A673 (cell line): ENCODE measurements around the gene RBM39. TPM values are rescaled to one million over a fixed set of nuclear protein-coding genes. Genes with fewer than 3 reads are reported as not detected.
A peak's percentile ranks its signal among the peaks of the same experiment; 100 is the strongest.

Experiments
- BruUV-seq: library from RNA; stranded (reverse); fragments of 400-500 nt; replicated peaks from 2 replicates; lab custom pipeline; 2021; lab: Mats Ljungman, UMichigan
- CTCF ChIA-PET: fragments of 300-600 bp; sonication (Branson Sonifier 250); formaldehyde crosslinking; loops from one replicate; lab custom pipeline; 2022; ENCODE audit warnings: antibody characterized with exemption; lab: Charles Lee
- POLR2A ChIA-PET: fragments of 300-600 bp; sonication (Branson Sonifier 250); formaldehyde crosslinking; loops from one replicate; lab custom pipeline; 2022; ENCODE audit warnings: antibody characterized with exemption; ENCODE audit not compliant: low non-redundant PET; lab: Charles Lee
- DNase-seq: peaks from one replicate; pipeline ENCODE4 v3.0.0-alpha.2; 2015; ENCODE audit warnings: low spot score
- H3K27ac ChIP-seq: fragments of 200-600 bp; sonication (generic); 2 replicates; pipeline ENCODE4 v1.5.1; 2016; ENCODE audit warnings: mixed run types, low read depth, mild to moderate bottlenecking, mixed read lengths, antibody characterized with exemption, low read length; ENCODE audit not compliant: poor library complexity, severe bottlenecking
- H3K27me3 ChIP-seq: fragments of 200-600 bp; sonication (generic); replicated peaks from 2 replicates; pipeline ENCODE4 v1.6.1; 2017; ENCODE audit warnings: mixed run types, low read depth, mild to moderate bottlenecking, mixed read lengths, antibody characterized with exemption, low read length; ENCODE audit not compliant: insufficient read depth, poor library complexity
- H3K36me3 ChIP-seq: fragments of 200-600 bp; sonication (generic); 2 replicates; pipeline ENCODE4 v1.6.1; 2016; ENCODE audit warnings: mixed run types, mild to moderate bottlenecking, mixed read lengths, antibody characterized with exemption, low read length; ENCODE audit not compliant: insufficient read depth, poor library complexity, severe bottlenecking
- H3K4me1 ChIP-seq: fragments of 200-600 bp; sonication (generic); 2 replicates; pipeline ENCODE4 v1.6.1; 2017; ENCODE audit warnings: mixed run types, mild to moderate bottlenecking, mixed read lengths, antibody characterized with exemption, low read length; ENCODE audit not compliant: insufficient read depth, poor library complexity, severe bottlenecking
- H3K4me3 ChIP-seq: fragments of 200-600 bp; sonication (generic); 2 replicates; pipeline ENCODE4 v1.5.1; 2016; ENCODE audit warnings: low read depth, mixed run types, mild to moderate bottlenecking, mixed read lengths, low read length; ENCODE audit not compliant: poor library complexity, severe bottlenecking
- H3K9me3 ChIP-seq: fragments of 200-600 bp; sonication (generic); 2 replicates; pipeline ENCODE4 v1.6.1; 2016; ENCODE audit warnings: mixed run types, low read depth, mild to moderate bottlenecking, mixed read lengths, antibody characterized with exemption, low read length; ENCODE audit not compliant: poor library complexity, severe bottlenecking
- EZH2 ChIP-seq: fragments of 200-600 bp; sonication (generic); IDR thresholded peaks from 2 replicates; pipeline ENCODE4 v1.6.1; 2017; ENCODE audit warnings: borderline replicate concordance, low read depth, mild to moderate bottlenecking, mixed read lengths, antibody characterized with exemption, low read length; ENCODE audit not compliant: poor library complexity, severe bottlenecking
- intact Hi-C: fragments of 100-400 bp; cut with micrococcal nuclease; formaldehyde crosslinking; loops from one replicate; pipeline ENCODE4 v1.10.0; 2022; ENCODE audit not compliant: unreplicated experiment
- total RNA-seq: library from RNA; stranded (reverse); gene quantifications from 2 replicates; pipeline ENCODE4 v1.2.3, GENCODE V29; 2021
- TF ChIP-seq, protein P1 (sequence below): fragments of 300-800, 200-600 bp; sonication (generic); conservative IDR thresholded peaks from 2 replicates; pipeline ENCODE4 v1.5.1; 2017; ENCODE audit warnings: low read depth, mild to moderate bottlenecking, antibody characterized with exemption, low read length, moderate library complexity, mixed read lengths

RBM39 gene
- total RNA-seq, 1 experiment from 2014 or later = 329 TPM

DNA sequence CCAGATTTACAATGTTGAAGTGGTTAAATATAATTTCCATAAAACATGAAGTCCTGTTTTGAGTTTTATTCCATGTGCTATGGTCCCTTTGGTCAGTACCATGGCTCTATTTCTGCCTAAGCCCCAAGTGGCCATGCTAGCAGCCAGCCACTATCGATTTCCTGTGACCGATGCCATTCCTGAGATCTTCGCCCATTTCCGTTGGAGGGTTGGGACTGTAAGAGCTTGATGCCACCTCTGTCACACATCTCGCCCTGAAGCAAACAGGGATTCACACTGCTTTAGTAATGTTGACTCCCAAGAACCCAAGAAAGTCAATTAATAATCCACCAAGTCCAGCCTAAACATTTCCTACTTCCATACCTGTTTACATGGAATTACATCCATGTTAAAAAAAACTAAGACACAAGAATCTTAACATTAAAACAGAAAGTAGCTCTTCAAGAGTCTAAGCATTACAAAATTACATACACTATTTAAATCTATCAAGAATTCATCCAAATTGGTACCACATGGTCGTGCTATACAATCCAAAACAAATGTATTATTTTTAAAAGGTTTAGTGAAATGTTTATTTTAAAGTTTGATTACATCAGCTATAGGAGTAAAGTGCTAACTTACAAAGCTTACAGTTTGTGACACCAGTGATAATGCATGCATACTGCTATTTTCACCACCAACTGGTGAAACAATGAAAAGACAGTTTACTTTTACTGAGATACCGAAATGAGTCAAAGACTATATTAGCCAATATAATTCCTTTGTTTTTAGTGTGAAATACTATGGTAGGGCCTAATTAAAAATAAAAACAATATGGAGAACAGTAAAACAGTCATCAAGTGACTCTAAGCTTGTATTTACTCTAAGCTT, 2.5 kb downstream of the RBM39 start:
- ChIA-PET CTCF (interaction anchor here (0.6 to 1.4 kb wide), 2 partner anchors 60 to 145 kb away, joined by 3 to 5 read pairs; no protein-coding TSS in a partner anchor), POLR2A (interaction anchor here (0.7 to 1.0 kb wide), 3 partner anchors 9 to 39 kb away, joined by 3 read pairs; no protein-coding TSS in a partner anchor)
- BruUV-seq = no TSS peak
- no peak overlapping the region for H3K27ac ChIP-seq
- intact Hi-C loops = loop anchor here (5.0 kb wide), 1 partner anchor 37 kb away; no protein-coding TSS in a partner anchor
- peaks cover 29% of the 10 kb centered on the region for H3K4me1 ChIP-seq
- no peak for TF ChIP-seq EZH2
- TF ChIP-seq, protein P1, sequence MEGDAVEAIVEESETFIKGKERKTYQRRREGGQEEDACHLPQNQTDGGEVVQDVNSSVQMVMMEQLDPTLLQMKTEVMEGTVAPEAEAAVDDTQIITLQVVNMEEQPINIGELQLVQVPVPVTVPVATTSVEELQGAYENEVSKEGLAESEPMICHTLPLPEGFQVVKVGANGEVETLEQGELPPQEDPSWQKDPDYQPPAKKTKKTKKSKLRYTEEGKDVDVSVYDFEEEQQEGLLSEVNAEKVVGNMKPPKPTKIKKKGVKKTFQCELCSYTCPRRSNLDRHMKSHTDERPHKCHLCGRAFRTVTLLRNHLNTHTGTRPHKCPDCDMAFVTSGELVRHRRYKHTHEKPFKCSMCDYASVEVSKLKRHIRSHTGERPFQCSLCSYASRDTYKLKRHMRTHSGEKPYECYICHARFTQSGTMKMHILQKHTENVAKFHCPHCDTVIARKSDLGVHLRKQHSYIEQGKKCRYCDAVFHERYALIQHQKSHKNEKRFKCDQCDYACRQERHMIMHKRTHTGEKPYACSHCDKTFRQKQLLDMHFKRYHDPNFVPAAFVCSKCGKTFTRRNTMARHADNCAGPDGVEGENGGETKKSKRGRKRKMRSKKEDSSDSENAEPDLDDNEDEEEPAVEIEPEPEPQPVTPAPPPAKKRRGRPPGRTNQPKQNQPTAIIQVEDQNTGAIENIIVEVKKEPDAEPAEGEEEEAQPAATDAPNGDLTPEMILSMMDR = peak; percentile 48
- peaks cover 63% of the 10 kb centered on the region for H3K36me3 ChIP-seq
- no peaks in the 10 kb centered on the region for H3K9me3 ChIP-seq
- H3K27me3 ChIP-seq = no peaks in the 10 kb centered on the region
- peak; percentile 64 for DNase-seq
- peak overlapping the region; percentile 69 for H3K4me3 ChIP-seq

DNA sequence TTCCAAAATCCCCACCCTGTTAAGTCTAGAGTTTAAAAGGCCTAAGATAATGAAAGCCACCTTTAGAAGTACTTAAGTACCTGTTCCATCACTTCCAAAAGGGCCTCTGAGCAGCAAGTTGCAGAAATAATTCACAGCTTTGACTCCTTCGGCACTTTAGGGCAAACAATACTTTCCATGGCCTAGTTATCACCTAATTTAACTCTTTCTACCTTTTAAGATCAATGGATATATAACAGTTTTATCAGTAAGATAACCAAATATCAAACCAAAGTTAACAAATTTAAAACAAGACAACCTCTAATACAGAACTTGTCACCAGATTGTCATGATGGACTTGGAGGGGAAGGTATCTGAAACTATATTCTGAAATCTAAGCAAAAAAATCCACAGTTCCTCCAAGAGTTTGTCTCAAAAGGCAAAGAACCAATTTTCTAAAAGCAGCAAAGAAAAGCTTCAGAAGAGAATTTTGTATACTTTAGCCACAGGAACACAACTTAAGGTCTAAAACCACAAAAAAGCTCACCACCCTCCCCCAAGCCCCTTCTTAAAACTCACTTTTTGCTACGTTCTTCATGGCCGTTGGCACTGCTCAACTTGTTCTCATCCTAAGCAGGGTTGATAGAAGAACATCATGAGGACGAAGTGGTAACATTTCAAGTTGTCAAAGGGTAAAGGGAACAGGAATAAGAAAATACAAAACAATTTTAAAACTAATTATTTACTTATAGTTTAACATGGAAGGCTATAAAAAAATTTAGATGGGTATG, 3.5 kb downstream of the RBM39 start:
- intact Hi-C loops = loop anchor here (5.0 kb wide), 1 partner anchor 36 kb away; no protein-coding TSS in a partner anchor
- H3K4me3 ChIP-seq = no peak overlapping the region
- TF ChIP-seq, protein P1 = no peak
- TF ChIP-seq EZH2 = no peak
- peaks cover 32% of the 10 kb centered on the region for H3K4me1 ChIP-seq
- H3K9me3 ChIP-seq = no peaks in the 10 kb centered on the region
- no peaks in the 10 kb centered on the region for H3K27me3 ChIP-seq
- DNase-seq = no peak
- ChIA-PET POLR2A (interaction anchor here (1.0 kb wide), 1 partner anchor 32 kb away, joined by 3 read pairs; no protein-coding TSS in a partner anchor), CTCF (interaction anchor here (1.4 kb wide), 1 partner anchor 146 kb away, joined by 3 read pairs; no protein-coding TSS in a partner anchor)
- no peak overlapping the region for H3K27ac ChIP-seq
- H3K36me3 ChIP-seq = peaks cover 72% of the 10 kb centered on the region
- BruUV-seq = no TSS peak

DNA sequence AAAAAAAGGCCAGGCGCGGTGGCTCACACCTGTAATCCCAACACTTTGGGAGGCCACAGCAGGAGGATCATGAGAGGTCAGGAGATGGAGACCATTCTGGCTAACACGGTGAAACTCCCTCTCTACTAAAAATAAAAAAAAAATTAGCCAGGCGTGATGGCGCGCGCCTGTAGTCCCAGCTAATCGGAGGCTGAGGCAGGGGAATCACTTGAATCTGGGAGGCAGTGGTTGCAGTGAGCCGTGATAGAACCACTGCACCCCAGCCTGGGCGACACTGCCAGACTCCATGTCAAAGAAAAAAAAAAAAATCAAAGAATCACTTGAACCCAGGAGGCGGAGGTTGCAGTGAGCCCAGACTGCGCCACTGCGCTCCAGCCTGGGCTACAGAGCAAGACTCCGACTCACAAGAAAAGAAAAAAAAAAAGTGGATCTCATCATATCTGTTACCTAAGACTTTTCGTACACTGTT, 4.2 kb downstream of the RBM39 start:
- intact Hi-C loops = loop anchor here (5.0 kb wide), 1 partner anchor 36 kb away; no protein-coding TSS in a partner anchor
- ChIA-PET POLR2A (interaction anchor here (0.7 kb wide), 3 partner anchors 121 to 173 kb away, joined by 4 to 11 read pairs (median 8); no protein-coding TSS in a partner anchor), CTCF (no interaction called here)
- no peak overlapping the region for H3K4me3 ChIP-seq
- no TSS peak for BruUV-seq
- peaks cover 79% of the 10 kb centered on the region for H3K36me3 ChIP-seq
- TF ChIP-seq, protein P1 = no peak
- no peak for TF ChIP-seq EZH2
- H3K27me3 ChIP-seq = no peaks in the 10 kb centered on the region
- no peak overlapping the region for H3K27ac ChIP-seq
- DNase-seq = no peak
- H3K4me1 ChIP-seq = peaks cover 25% of the 10 kb centered on the region
- H3K9me3 ChIP-seq = no peaks in the 10 kb centered on the region
